ENCODE measurements around the gene ZSWIM5.

Gene ZSWIM5

GRCh38 chr1:45009956-45010854 lies 196.2 kb downstream of the ZSWIM5 start (continued):
- TF ChIP-seq ZNF600 (tag by site-specific recombination; IDR thresholded peaks at IDR 0.05): peak; percentile 31
- no peak for TF ChIP-seq IKZF3 (tag by site-specific recombination; IDR thresholded peaks at IDR 0.05)
- no peak for TF ChIP-seq ZNF692 (tag by site-specific recombination; IDR thresholded peaks at IDR 0.05)
- no peak for TF ChIP-seq ZNF830 (tag by site-specific recombination; IDR thresholded peaks at IDR 0.05; ENCODE audit: low read depth)
- no peak for TF ChIP-seq ZBTB10 (tag by site-specific recombination; IDR thresholded peaks at IDR 0.05)
- no peak for TF ChIP-seq ZNF837 (tag by site-specific recombination; IDR thresholded peaks at IDR 0.05)
- TF ChIP-seq ZNF549 (tag by site-specific recombination; IDR thresholded peaks at IDR 0.05): no peak
- TF ChIP-seq ZBTB48 (tag by site-specific recombination; IDR thresholded peaks at IDR 0.05): no peak
- TF ChIP-seq ZNF335 (tag by site-specific recombination; conservative IDR thresholded peaks at IDR 0.05): peak; percentile 98
- TF ChIP-seq SP2 (tag by site-specific recombination; IDR thresholded peaks at IDR 0.05): peak; percentile 76
- no peak for TF ChIP-seq OSR2 (tag by site-specific recombination; IDR thresholded peaks at IDR 0.05)
- no peak for TF ChIP-seq PBX3 (CRISPR knock-in tag; IDR thresholded peaks at IDR 0.05)
- 0 out of 2 replicates have a peak, but pooled peaks have one; percentile 6 for TF ChIP-seq EGR2 (tag by site-specific recombination; IDR thresholded peaks at IDR 0.05; ENCODE audit: low read depth)
- no peak for TF ChIP-seq ZNF658 (tag by site-specific recombination; IDR thresholded peaks at IDR 0.05)
- TF ChIP-seq SCRT2 (tag by site-specific recombination; IDR thresholded peaks at IDR 0.05): peak; percentile 65
- TF ChIP-seq ZBTB8A (tag by site-specific recombination; IDR thresholded peaks at IDR 0.05): peak; percentile 92
- no peak for TF ChIP-seq ZNF645 (tag by site-specific recombination; IDR thresholded peaks at IDR 0.05)
- TF ChIP-seq ZSCAN23 (tag by site-specific recombination; IDR thresholded peaks at IDR 0.05): no peak
- TF ChIP-seq ZNF37A (tag by site-specific recombination; IDR thresholded peaks at IDR 0.05): no peak
- no peak for TF ChIP-seq ZNF114 (tag by site-specific recombination; IDR thresholded peaks at IDR 0.05)
- TF ChIP-seq ZFP41 (tag by site-specific recombination; IDR thresholded peaks at IDR 0.05; ENCODE audit: borderline replicate concordance): no peak
- no peak for TF ChIP-seq ZNF174 (tag by site-specific recombination; IDR thresholded peaks at IDR 0.05)
- no peak for TF ChIP-seq ZNF341 (tag by site-specific recombination; IDR thresholded peaks at IDR 0.05; ENCODE audit: low read depth)
- no peak for TF ChIP-seq OVOL3 (tag by site-specific recombination; IDR thresholded peaks at IDR 0.05)
- no peak for TF ChIP-seq ZNF544 (tag by site-specific recombination; IDR thresholded peaks at IDR 0.05)
- TF ChIP-seq ZNF785 (tag by site-specific recombination; IDR thresholded peaks at IDR 0.05): no peak
- no peak for TF ChIP-seq ZNF132 (tag by site-specific recombination; IDR thresholded peaks at IDR 0.05; ENCODE audit: borderline replicate concordance)
- no peak for TF ChIP-seq ZNF660 (tag by site-specific recombination; IDR thresholded peaks at IDR 0.05)
- no peak for TF ChIP-seq GLI4 (tag by site-specific recombination; IDR thresholded peaks at IDR 0.05)
- TF ChIP-seq ZNF560 (tag by site-specific recombination; IDR thresholded peaks at IDR 0.05; ENCODE audit: borderline replicate concordance): no peak
- peak; percentile 30; the same call in 1 of the 2 replicates for TF ChIP-seq KLF9 (tag by site-specific recombination; IDR thresholded peaks at IDR 0.05; ENCODE audit: low read depth)
- no peak for TF ChIP-seq ZNF707 (tag by site-specific recombination; IDR thresholded peaks at IDR 0.05)
- TF ChIP-seq ZNF10 (tag by site-specific recombination; IDR thresholded peaks at IDR 0.05): no peak
- TF ChIP-seq ZNF701 (tag by site-specific recombination; IDR thresholded peaks at IDR 0.05): no peak
- no peak for TF ChIP-seq ZSCAN16 (tag by site-specific recombination; IDR thresholded peaks at IDR 0.05)
- TF ChIP-seq KLF1 (tag by site-specific recombination; IDR thresholded peaks at IDR 0.05): 0 out of 2 replicates have a peak, but pooled peaks have one; percentile 40
- TF ChIP-seq ZFP69B (tag by site-specific recombination; IDR thresholded peaks at IDR 0.05): no peak

Measured in HEK293 (cell line).